Heart left ventricle (tissue), 13 donors: ENCODE data around the gene PPP2R5B.

ENCODE experiments used
- CTCF ChIP-seq, 12 donors: fragments of 200-600 bp; sonication (generic) in 4 of 12; IDR thresholded peaks; one replicate each; pipeline versions ENCODE4 v1.5.0 to v1.8.0; 2018 to 2022; ENCODE audit warnings: antibody characterized with exemption in 12 of 12, mild to moderate bottlenecking in 5 of 12
- POLR2A ChIP-seq, 2 donors: fragments of 450-650 bp; IDR thresholded peaks; one replicate each; pipeline ENCODE4 v1.6.1; 2017; ENCODE audit warnings: antibody characterized with exemption in 2 of 2, mild to moderate bottlenecking in 2 of 2, moderate library complexity in 2 of 2
- donor health status: ischemic (EF 13 %, LVEDD 7.1; RV severe dilation, severe dysfunction).
- donor health status: DM: no; HTN: yes; CAD: no.
- donor health status: DM: no; HTN: no; CAD: no.
- donor health status: ischemic (EF 25% LVEDD 6.9; RV normal size, moderate dysfunction).
- donor health status: ischemic (EF 25% LVEDD 5.7; RV mildly dilated, moderate dysfunction).
- donor health status: ischemic (EF 35%, LVEDD 5.7; RV mildly dilated, moderate dysfunction).
- donor health status: nonischemic (EF 11% LVEDD 7.7; RV severe dilation, severe dysfunction).
- donor health status: DM: yes; HTN: yes; CAD: no.
- donor health status: PGD.
- donor health status: ischemic (EF 29% LVEDD 5.4; RV normal size, mild dysfunction).
- donor health status: nonischemic (EF 23%, LVEDD 6.1; RV moderate dilation, normal function).

DNA sequence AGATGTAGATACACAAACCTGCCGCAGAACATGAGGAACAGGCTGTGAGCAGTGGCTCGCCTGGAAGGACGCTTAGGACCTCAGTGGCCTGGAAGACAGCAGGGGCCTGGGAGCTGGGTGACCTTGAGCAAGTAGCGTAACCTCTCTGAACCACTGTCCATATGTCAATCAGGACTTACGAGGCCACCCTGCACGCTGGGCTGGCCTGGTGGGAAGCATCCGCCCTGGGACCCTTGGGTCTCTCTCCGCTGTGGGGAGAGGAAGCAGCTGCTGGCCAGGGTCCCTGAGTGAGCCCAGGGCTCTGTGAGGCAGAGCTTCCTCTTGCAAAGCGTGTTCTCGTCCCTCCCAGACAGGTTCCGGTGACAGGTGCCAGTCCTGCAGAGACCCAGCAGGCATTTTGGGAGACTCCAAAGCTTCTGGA is 32.1 kb upstream of the PPP2R5B start:
- TF ChIP-seq POLR2A (IDR thresholded peaks at IDR 0.05) (peak in 1 of 2 donors; percentile 7), CTCF (IDR thresholded peaks at IDR 0.05) (no peak)
